Activated CD8-positive, alpha-beta memory T cell treated with anti-CD3 and anti-CD28 coated beads, Interleukin-2, amount 50 U/mL, for 24 hours (primary cell): ENCODE data around the gene CREM.
"Not testable (repeated sequence)": the region's sequence is repeated elsewhere in the genome, so short reads cannot be mapped to it uniquely, and the experiment has no call there.

Experiments used
- DNase-seq: peaks from one replicate; pipeline ENCODE4 v3.0.0-alpha.2; 2020; ENCODE audit errors: extremely low read depth

The CREM gene

DNA sequence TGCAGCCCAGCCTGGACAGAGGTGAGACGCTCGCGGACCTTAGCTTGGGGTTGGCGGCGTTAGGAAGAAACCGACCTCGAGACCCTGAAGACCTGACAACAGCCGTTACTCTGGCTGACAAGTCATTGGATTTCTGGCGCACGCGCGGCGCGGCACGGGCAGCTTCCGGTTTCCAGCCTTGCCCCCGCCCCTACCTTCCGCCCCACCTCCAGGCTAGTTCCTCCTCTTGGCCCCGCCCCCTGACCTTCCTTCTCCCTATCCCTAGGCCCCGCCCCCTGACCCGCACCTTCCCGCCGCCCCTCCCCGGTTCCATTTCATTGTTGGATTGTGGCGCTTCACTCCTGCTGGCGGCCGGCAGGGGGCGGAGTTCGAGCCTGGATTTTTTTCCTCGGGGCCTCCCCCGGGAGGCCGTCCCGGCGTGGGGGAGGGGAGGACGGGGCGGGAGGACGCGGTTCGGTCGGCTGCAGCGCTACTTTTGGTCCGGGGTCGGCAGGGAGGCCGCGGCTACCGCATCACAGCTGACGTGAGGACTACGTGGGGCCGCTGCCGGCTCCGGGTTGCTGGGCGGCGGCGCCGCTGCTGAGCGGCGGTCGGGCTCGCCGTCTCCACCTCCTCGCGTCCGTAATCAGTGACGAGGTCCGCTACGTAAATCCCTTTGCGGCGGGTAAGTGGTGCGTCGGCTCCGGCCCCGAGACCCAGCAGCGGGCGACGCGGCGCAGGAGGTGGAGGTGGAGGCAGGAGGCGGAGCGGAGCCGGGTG is at the start of gene CREM:
TSS of gene CREM (plus strand) at position 317 of the 759 bp plus-strand sequence. CDS start 10,990 bp downstream, outside the sequence.
- peak; percentile 99 for DNase-seq

DNA sequence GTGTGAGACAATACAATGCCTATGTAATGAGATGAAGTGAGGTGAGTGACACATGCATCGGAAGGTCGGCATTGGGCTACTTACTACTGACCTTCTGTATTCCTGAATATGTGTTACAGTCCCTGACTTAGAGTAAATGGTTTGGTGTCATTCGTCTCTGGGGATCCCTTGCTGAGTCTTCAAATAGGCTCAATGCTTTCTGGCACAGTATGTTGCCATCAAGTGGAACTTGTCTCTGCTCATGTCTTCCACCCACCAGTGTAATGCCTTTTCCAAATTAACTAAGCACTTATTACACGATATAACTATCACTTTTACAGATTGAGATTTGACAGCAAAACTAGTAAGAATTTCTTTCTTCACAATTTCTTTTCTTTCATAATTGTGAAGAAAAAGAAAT is 47.4 kb upstream of the CREM start:
- no peak for DNase-seq

DNA sequence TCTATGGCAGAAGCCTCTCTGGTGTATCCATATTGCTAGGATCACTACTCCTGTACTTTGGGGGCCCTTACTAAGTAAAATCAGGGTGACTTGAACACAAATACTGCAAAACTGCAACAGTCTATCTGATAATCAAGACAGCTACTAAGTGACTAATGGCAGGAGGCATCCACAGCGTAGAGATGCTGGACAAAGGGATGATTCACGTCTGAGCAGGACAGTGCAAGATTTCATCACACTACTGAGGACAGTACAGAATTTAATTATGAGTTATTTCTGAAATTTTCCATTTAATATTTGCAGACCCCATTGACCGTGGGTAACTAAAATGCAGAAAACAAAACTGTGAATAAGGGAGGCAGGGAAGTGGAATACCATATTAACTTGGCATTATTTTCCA is 46.9 kb upstream of the CREM start:
- DNase-seq = no peak

DNA sequence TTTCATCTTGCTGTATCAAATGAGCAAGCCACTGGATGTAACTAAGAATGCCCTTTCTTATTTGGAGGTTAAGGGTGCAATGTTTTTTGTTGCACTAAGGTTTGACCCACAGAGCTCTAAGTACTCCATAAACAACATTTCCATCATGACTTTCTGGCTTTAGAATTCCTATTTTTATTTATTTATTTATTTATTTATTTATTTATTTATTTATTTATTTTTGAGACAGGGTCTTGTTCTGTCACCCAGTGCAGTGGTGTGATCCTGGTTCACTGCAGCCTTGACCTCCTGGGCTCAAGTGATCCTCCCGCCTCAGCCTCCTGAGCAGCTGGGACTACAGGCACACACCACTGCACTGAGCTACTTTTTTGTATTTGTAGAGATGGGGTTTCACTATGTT is 46.4 kb upstream of the CREM start:
- not testable (repeated sequence) for DNase-seq

DNA sequence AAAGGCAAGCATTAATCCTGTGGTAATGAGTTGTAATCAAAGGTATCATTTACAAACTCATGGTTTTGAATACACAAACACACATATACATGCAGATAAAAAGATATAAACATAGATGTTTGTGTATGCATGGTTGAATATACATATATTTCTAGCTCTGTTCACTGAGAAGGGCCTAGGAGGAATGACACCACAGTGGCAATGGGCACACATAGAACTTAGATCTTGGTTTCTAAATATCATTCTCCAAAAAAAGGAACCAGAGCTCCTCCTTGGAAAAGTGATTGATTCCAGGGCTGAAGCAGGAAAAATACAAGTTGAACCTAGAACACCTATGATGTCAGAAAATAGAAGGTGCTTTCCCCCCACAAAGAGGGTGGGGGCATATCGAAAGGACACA is 43.4 kb upstream of the CREM start:
- no peak for DNase-seq

DNA sequence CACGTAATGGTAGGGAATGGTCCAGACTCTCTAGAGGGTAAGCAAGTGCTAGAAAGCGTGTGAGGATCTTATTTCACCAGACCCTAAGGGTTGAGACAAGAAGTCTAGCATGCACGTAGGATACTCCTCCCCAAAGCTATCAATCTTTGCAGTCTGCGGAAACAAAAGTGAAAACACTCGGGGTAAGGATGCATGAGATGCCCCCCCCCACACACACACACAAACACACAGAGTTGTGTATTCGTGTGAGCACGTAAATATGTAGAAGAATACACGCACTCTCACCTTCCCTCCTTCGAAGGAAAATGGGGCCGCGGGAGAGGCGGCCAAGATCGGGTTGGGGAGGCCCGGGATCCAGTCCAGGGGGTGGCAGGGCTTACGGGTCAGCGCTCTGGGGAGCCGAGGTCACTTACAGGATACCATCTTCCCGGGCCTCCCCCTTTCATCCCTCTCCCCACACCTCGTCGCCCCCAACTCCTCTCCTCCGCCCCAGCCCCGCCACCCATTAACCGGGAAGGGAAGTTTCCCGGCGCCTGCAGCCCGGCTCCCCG is 37.0 kb upstream of the CREM start:
- DNase-seq = no peak

DNA sequence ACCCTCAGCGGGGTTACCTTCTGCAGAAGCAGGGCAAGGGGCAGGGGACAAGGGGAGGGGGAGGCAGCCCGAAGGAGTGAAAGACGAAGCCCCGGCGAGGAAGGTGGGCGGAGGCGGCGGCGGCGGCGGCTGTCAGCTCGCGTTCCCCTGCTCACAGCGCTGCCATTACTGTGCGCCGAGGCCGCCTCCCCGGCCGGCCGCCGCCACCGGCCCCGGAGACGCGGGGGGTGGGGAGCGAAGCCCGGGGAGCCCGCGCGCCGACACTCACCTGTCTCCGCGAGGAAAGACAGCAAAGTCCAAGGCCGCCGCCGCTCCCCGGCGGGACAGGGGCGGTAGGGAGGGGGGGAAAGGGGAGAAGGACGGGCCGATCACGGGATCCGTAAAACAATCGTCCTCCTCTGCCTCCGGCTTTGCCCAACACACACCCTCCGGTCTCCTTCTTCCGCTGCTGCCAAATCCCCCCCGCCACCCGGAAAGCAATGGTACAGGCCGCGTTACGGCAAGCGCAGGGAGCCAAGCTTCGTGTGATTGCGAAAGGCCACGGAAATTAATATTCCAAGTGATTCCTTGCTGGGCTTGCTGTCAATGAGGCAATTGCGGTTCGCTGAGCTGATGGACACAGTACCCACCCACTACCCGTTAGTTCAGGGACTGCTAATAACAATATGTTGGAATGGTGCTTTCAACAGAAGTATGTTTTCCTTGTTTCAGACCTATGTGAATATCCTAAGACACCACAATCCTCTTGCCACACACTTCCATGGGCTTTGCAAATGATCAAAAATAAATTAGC is 36.3 kb upstream of the CREM start, which contains the start of gene CUL2:
TSS of gene CUL2 (minus strand) at position 180 of the 793 bp plus-strand sequence. CDS start 19,024 bp downstream, outside the sequence.
- peak; percentile 85 for DNase-seq

DNA sequence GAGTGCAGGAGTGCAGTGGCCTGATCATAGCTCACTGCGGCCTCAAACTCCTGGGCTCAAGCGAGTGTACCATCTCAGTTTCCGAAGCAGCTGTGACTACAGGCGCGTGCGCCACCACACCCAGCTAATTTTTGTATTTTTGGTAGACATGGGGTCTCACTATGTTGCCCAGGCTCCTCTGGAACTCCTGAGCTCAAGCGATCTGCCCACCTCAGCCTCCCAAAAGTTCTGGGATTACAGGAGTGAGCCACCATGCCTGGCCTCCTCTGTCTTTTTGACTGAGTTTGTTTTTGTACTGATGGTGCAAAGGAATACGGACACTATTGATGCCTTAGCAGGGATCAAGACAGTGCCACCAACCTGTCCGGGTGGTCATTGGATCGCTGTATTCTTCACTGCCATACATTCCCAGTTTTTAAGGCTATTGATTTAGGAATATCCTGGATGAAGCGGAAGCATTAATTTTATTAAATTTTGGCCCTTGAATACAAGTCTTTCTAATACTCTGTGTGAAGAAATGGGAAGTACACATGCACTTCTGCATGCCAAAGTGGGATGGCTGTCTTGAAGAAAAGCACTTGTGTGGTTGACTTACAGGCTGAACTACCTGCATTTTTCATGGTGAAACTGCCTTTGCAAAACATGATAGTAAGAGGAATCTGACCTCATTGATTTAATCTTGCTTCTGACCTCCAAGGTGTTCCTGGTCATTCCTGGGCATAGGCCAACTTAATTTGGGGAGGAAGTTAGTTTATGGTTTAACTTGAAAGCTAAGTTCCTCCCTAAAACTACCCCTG is 34.5 kb upstream of the CREM start:
- DNase-seq = no peak

DNA sequence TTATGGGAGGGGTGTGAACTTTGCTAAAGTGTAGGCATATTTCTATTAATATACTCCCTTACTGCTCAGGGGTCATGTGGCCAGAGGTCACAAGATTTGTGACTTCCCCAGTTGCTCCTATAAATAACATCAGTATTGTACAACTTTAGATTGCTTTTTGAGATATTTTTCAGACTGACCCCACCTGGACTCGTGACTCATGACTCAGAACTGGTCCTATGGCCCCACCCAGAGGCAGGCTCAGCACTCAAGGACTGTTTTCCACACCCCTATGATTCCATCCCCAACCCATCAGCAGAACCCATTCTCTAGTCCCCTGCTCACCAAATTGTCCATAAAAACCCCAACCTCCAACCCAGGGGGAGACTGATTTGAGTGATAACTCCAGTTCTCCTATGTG is 33.8 kb upstream of the CREM start:
- no peak for DNase-seq

DNA sequence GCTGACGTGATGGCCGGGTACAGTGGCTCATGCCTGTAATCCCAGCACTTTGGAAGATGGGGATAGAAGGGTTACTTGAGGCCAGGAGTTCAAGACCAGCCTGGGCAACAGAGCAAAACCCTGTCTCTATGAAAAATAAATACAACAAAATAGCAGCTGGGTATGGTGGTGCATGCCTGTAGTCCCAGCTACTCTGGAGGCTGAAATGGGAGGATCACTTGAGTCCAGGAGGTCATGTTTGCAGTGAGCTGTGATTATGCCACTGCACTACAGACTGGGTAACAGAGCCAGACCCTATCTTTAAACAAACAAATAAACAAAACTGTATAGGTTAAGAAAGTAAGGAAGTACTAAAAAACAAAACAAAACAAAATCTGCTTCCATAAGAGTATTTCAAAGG is 30.3 kb upstream of the CREM start:
- no peak for DNase-seq

DNA sequence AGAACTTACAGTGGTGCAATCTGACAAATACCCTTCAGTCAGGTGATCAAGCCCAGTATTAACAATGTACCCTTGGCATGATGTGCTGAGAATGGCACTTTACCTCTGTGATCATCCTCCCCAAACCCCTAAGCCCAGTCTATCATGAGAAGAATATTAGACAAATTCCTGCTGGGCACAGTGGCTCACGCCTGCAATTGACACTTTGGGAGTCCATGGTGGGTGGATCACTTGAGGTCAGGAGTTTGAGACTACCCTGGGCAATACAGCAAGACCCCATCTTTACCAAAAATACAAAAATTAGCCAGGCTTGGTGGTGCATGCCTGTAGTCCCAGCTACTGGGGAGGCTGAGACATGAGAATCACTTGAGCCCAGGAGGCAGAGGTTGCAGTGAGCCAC is 29.1 kb upstream of the CREM start:
- no peak for DNase-seq

DNA sequence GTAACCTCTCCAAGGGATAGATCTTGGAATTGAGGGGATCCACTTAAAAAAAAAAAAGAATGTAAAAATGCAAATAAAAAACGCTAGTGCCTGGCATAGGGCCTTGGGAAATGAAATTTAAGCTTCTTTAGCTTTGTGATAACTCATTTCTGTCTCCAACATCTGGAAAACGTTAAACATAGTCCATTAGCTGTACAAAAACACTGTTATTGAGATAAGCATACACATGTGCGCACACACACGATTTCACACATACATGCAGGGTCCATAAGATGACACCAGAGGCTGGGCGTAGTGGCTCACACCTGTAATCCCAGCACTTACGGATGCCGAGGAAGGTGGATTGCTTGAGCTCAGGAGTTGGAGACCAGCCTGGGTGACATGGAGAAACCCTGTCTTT is 22.8 kb upstream of the CREM start:
- DNase-seq = no peak

DNA sequence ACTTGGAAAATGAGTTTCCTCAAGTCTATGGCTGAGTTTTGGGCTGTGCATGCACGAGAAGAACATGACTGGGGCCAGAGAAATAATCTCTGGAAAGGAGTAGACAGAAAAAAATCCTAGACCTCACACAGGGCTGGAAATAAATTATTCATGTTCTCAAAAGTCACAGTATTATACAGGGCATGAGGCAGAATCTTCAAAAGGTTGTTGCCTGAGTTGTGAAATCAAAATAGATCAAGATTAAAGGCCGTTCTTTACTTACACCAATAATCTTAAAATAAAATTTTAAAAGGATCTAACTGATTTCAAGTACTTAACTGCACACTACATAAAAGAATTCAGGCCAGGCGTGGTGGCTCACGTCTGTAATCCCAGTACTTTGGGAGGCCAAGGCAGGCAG is 14.1 kb upstream of the CREM start:
- no peak for DNase-seq

DNA sequence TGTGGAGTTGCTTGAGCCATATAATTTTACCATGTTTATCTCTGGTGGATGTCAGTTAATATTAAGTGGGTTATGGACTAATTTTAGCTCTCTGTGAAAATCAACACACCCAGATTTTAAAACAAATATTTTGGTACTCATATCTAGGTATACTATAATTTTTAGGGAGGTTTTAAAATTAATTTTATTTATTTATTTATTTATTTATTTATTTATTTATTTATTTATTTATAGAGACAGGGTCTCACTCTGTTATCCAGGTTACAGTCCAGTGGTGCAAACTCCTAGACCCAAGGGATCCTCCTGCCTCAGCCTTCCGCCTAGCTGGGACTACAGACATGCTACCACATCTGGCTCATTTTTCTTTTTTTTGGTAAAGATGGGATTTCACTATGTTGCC is 7.3 kb upstream of the CREM start:
- DNase-seq = no peak

DNA sequence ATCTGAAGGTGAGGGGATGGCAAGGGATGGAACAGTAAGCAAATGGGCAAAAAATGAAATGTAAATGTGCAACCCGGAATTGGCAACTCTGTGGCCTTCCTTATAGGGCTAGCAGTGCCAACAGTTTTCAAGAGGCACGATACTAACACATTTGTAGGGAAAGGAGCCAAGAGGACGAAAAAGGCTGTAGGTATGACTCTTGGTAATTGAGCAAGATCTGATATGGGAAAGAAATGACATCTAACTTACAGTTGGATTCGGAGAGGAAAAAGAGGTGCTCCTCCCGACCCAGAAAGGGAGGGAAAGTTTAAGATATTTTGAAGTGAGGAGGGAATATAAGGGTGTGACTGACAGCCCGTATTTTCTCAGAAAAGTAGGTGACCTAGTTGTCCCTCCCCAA is 2.1 kb upstream of the CREM start:
- no peak for DNase-seq

DNA sequence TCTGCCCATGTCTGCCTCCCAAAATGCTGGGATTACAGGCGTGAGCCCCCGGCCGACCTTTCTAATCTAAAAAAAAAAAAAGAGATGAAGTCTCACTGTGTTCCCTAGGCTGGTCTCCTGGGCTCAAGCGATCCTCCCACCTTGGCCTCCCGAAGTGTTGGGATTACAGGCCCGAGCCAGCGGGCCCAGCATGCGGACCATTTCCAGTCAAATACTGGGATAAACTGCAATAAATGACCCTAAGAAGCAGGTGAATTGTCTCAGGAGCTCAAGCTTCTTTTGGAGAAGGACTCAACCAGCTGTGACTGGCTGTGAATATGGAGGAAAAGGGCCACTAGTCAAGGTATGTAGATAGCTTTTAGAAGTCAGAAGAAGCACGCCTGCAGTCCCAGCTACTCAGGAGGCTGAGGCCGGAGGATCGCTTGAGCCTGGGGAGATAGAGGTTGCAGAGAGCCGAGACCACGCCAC is 550 bp upstream of the CREM start:
- DNase-seq = no peak

DNA sequence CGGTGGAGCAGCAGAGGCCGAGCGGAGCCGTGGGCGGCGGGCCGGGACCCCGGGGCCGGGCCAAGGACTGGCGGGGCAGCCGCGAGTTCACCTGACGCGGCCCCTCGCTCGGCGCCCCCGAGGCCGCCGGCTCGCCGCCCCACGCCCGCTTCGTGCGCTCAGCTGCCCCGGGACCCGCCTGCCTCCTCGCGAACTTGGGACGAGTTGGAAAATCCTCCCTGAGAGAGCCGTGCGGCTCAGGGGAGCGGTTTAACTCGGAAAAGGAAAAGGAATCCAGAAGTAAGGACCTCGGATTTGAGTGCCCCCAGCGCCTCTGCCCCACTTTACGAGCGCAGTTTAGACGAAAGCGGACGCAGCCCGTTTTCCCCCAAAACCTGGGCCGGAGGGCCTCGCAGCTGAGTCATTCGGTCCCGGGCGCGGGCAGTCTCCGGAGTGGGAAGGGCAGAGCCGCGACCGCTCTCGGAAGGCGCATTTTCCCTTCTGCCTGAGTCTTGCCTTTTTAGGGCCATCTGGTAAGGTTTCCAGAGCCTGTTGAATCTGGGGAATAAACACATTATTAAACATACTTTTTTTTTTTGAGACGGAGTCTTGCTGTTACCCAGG is 744 bp downstream of the CREM start:
- peak; percentile 27 for DNase-seq

DNA sequence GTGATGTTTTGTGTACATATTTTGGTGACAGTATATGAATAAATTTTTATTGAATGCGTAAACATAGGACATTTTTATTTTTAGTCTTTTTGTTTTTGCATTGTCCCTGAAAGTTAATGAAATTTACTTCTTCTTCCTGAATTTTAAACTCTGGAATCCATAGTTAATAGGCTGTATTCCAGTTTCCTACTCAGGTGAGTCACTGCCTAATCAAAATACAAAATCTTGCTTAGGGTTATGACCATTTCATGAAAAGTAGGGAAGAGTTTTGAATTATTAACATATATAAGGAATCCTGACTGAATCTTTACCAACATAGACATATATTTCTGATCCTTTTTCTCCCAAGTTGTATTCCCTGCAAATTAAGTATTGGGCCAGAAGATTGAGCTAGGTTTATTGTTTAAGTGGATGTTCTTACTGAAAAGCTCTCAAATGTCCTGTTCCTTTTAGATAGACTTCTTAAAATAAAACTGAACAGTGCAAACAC is 2.6 kb downstream of the CREM start:
- no peak for DNase-seq

DNA sequence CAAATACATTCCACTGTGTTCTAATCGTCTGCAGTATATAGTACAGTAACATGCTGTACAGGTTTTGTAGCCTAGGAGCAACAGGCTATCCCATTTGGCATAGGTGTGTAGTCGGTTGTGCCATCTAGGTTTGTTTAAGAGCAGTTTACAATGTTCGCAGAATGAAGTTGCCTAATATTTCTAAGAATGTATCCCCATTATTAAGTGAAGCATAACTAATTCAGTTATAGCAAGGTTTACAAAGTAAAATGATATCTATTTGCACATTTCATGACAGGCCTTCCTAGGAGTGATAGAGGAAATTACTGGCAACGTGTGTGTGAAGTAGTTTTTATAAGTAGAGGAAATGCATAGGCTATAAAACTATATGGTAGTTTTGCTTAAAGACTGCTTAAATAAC is 4.0 kb downstream of the CREM start:
- no peak for DNase-seq

DNA sequence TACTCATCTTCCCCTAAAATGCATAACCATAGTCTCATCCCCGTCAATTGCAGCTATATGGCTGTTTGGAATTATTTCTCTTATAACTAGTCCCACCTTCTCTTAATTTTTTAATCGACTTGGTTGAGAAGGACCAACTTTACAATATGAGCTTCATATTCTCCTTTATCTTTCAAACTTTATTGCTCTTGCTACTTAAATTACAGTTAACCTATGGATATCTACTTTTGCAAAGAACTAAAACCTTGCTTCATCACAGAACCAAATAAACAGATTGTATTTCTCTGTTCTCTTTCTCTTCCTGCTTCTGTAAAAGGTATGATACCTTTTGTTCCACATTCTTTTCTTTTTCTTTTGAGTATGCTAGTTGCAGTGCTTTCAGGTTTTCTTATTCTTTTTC is 6.1 kb downstream of the CREM start:
- no peak for DNase-seq

DNA sequence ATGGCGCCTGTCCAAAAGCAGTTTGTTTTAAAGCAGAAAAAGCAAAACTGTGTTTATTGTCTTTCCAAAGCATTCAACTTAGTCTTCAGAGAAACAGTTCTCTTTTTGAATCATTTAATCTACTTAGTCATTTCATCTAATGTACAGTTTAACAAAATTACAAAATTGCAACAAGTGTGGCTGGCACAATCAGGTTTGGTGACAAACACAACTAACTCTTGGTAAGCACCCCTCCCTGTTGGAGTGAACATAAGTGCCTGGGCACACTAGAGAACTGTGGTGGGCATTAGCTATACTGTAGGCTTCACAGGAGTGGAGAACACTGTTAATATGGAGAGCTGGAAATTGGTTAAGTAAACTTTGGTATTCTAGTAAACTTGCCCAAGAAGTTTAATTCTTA is 6.9 kb downstream of the CREM start:
- DNase-seq = no peak
